ENCODE results near the gene CEMP1.

Gene CEMP1

GRCh38 chr16:2519711-2520080, 11.5 kb downstream of the CEMP1 start:
- DNase-seq (ENCODE audit: low read depth in 2 of 2) = no peak

DNA sequence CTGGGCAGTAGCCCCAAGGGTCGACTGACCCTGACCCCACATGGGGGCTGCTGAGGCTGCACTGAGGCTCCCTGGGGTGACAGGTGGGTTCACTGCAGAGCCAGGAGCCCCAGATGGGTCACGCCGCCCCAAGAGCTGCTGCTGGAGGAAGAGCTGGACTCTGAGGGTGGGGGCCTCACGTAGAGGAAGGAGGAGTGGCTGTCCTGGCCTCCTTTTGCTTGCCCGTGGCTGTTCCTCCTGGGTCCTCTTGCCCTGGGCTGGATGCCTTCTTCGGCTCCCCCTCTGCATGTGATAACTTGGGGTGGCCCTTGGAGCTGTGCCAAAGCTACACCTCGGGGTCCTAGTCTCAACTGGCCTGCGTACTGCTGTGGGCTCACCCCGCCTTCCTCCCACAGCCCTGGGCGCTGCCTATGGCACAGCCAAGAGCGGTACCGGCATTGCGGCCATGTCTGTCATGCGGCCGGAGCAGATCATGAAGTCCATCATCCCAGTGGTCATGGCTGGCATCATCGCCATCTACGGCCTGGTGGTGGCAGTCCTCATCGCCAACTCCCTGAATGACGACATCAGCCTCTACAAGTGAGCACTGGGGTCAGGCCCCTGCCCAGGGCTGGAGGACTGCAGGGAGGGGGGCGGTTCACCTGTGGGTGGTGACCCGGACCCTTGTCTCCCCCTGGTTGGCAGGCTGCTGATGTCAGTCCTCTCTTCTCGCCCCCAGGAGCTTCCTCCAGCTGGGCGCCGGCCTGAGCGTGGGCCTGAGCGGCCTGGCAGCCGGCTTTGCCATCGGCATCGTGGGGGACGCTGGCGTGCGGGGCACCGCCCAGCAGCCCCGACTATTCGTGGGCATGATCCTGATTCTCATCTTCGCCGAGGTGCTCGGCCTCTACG, 12.1 kb downstream of the CEMP1 start:
- no peak for DNase-seq (ENCODE audit: low read depth in 2 of 2)

DNA sequence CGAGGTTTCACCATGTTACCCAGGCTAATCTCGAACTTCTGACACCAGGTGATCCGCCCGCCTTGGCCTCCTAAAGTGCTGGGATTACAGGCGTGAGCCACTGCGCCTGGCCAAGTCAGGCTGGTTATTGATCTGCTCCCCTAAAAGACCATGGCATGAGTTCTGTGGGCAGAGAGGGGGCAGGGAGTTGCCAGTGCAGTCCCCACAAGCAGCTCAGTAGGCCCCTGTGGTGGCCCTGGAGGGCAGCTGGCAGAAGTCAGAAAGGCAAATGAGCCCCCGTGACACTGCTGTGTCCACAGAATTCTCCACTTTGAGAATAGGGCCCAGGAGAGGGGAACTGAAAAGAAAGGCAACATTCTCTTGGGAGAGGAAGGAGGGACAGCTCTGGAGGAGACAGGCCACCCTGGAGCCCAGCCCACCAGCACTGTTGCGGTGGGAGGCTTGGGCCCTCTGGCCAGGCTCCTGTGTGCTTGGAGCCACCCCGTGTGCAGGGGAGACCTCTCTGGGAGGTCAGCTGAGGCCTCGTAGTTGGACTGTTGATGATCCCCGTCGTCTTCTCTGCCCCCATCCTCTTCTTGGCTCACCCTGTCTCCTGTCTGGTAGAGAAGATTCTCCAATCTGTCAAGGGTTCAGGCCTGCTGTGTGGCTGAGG, 13.1 kb downstream of the CEMP1 start:
- DNase-seq (ENCODE audit: low read depth in 2 of 2) = no peak

GRCh38 chr16:2516391-2517240, 14.6 kb downstream of the CEMP1 start:
- DNase-seq (ENCODE audit: low read depth in 2 of 2) = no peak

DNA sequence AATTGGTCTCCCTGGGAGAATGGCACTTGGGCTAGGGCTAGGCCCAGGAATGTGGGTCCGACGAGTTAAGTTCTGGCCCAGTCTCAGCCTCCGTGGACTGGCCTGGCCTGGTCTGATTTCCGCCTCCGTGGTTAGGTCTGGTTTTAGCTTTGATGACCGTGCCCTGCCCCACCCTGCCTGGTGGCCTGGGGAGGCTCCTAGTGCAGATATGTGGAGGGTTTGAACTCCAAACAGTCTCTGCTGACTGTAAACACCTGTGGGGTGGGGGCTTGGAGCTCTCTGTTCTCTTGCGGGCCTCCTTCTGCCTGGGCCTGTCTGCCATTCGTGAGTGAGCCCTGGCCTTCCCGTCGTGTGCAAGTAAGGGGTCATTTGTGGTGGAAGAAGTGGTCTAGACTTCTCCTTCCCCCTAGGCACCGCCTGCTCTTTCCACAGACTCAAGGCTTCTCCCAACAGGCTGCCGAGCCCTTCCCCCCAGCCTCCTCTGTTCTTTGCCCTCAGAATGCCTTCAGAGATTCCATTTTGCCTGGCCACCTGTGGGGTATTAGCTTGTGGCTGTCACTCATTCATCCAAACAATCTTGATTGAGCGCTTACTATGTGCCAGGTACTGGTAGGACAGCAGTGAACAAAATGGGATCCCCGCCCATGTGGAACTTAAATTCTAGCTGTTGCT, 15.9 kb downstream of the CEMP1 start:
- DNase-seq (ENCODE audit: low read depth in 2 of 2) = no peak

DNA sequence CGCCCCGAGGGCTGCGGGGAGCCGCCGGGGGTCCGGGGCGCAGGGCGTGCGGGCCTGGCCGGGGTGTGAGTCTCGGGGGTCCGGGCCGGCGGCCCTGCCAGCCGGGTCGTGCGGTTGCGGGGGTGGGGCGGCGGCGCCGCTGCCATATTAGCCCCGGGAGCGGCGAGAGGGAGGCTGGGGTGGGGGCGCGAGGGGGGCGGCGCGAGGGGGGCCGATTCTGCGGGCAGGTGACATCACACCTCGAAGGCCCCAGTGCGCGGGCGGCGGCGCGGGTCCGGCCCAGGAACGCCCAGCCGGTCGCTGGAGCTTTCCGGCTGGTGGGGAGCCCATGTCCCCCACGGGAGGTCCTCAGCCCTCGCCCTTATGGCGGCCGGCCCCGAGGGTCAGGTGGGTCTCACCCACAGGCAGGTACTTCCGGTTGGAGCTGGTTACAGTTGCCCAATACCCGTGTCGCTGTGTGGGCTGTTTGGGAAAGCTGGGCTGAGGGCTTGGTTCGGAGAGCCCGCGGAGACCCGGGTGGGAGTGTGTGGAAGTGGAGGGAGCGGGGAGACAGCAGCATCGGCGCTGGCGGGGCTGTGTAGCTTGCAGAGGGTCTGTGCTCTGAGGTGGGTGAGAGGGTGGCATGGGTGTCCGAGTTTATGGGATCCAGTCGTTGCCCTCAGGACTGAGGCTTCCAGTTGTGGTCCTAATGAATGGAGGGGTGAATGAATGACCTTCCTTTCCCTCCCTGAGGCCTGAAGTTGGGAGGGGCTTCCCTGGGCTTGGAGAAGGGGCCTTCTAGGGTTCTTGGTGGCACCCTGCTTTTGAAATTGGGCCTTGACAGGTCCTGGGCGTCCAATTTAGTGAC, 16.7 kb downstream of the CEMP1 start:
- DNase-seq (ENCODE audit: low read depth in 2 of 2) = no peak

GRCh38 chr16:2513405-2514332, 17.5 kb downstream of the CEMP1 start, which contains the start of gene ATP6V0C:
TSS of gene ATP6V0C (plus strand) at chr16:2513952. CDS start at chr16:2514104, 152 bp downstream.
- peak; percentile 59 to 65 for DNase-seq (ENCODE audit: low read depth in 2 of 2)

GRCh38 chr16:2512735-2513404, 18.3 kb downstream of the CEMP1 start:
- no peak for DNase-seq (ENCODE audit: low read depth in 2 of 2)

DNA sequence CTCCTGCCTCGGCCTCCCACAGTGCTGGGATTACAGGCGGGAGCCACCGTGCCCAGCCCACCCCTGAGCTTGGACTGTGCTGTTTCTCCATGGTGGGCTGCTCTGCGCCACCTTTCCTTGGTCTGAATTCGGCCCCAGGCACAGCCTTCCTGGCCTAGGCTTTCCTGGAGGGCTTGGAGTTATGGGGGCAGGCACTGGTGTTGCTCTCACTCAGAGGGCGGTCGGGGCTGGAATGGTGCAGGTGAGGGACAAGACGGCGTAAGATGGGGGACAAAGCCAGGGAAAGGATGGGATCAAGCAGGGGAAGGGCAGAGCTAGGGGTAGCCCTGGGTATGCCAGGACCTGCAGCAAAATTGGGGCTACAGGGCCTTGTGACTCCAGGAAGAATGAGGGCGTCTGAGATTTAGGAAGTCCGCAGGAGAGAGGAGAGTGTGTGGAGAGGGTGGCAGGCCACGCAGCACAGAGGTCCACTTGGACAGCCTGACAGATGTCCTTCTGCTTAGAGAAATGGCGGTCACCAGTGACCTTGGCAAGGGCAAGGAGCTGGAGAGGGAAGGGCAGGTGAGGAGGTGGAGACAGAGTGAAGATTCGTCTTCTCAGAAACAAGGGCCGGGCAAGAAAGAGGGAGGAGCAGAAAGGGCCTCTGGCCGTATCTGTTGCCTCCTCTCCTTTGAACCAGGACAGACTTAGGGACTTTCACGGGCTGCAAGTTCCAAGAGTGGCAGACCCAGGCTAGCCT, 19.0 kb downstream of the CEMP1 start:
- DNase-seq (ENCODE audit: low read depth in 2 of 2) = no peak

- peak in 1 of 2 experiments; percentile 17 for DNase-seq (ENCODE audit: low read depth in 2 of 2)
These were observed 19.9 kb downstream of the CEMP1 start for GRCh38 chr16:2511128-2511800.

DNA sequence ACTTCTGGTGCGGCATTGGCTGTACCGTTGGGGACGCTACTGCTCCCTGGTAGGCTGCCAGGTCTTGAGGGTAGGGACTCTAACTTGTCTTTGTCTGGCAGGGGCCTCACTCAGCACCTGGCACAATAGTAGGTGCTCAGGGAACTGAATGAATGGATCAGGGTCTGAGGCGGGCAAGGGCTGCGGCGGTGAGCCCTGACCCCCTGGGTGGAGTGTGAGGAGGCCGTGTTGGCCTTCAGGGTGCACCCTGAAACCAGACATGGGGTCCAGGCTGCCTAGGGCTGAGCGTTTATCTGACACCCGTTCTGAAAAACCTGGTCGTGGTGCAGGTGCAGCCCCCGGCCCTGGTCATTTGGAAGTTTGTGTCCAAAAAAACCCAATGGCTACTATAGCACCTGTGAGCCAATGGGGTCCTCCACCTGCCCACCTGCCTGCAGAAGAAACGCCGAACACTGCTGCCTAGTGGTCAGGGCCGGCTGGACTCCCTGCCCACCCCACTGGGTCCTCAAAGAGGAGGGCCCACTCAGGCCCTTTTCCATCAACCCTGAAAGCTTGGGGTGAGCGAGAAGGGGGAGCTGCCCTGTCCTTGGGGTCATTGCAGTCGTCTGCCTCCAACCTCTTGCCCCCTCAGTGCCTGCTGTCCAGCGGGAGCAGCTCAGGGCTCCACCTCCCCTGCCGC, 22.3 kb downstream of the CEMP1 start:
- DNase-seq (ENCODE audit: low read depth in 2 of 2) = no peak

GRCh38 chr16:2507665-2508064, 23.5 kb downstream of the CEMP1 start:
- DNase-seq (ENCODE audit: low read depth in 2 of 2) = no peak

DNA sequence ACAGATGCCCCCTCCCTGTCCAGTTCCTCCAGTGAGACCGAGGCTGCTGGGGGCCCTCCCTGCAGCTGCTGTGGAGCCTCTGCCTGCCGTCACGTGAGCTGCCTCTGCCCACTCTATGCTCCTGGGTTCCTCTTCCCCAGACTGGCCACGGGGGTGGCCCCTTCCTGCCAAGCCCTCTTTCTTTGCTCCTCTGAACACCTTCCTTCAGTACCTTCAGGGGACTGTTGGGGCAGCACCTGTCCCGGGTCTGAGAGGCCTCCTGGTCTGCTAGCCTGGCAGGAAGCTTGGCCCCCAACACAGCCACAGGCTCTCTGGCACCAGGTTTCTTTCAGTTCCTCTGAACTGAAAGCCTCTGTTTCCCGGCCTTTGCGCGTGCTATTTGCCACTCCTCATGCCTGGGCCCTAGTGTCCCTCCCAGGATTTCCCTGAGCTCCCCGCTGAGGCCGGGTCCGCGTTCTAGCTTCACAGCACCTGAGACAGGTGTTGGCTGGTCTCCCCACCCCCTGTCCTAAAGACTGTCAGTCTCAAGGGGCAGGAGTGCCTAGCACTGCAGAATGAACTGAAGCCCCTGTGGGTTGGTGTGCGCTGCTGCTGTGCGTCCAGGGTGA, 24.1 kb downstream of the CEMP1 start:
- DNase-seq (ENCODE audit: low read depth in 2 of 2) = no peak

- no peak for DNase-seq (ENCODE audit: low read depth in 2 of 2)
These were observed 25.5 kb downstream of the CEMP1 start for GRCh38 chr16:2505695-2506094.

- DNase-seq (ENCODE audit: low read depth in 2 of 2) = no peak
These were observed 29.0 kb downstream of the CEMP1 start for GRCh38 chr16:2501946-2502895.
